Activated CD4-positive, alpha-beta T cell treated with anti-CD3 and anti-CD28 coated beads, Interleukin-10, Interleukin-2, amounts not matched to agents 100 ng/mL and 50 ng/mL, durations not matched to agents 16 hours and 8 hours (primary cell): ENCODE results near the gene CELA3B.
"Not testable (repeated sequence)": the region's sequence is repeated elsewhere in the genome, so short reads cannot be mapped to it uniquely, and the experiment has no call there.

Experiments
- DNase-seq: peaks from one replicate; pipeline ENCODE4 v3.0.0-alpha.2; 2020

CELA3B gene

GRCh38 chr1:21944733-21945073, 32.1 kb upstream of the CELA3B start:
- DNase-seq: no peak

- DNase-seq: no peak
Measured at GRCh38 chr1:21946836-21947587, 29.8 kb upstream of the CELA3B start.

- no peak for DNase-seq
Measured at GRCh38 chr1:21950734-21951133, 26.1 kb upstream of the CELA3B start.

- no peak for DNase-seq
Measured at GRCh38 chr1:21951226-21951870, 25.5 kb upstream of the CELA3B start.

GRCh38 chr1:21952786-21953520, 23.9 kb upstream of the CELA3B start:
- no peak for DNase-seq

- no peak for DNase-seq
Measured at GRCh38 chr1:21955058-21955457, 21.8 kb upstream of the CELA3B start.

- no peak for DNase-seq
Measured at GRCh38 chr1:21955501-21956281, 21.1 kb upstream of the CELA3B start.

GRCh38 chr1:21956720-21957552, 19.9 kb upstream of the CELA3B start:
- peak; percentile 18 for DNase-seq

- no peak for DNase-seq
Measured at GRCh38 chr1:21961337-21961736, 15.5 kb upstream of the CELA3B start.

- DNase-seq: no peak
Measured at GRCh38 chr1:21961799-21962198, 15.0 kb upstream of the CELA3B start.

- peak; percentile 81 for DNase-seq
Measured at GRCh38 chr1:21963477-21964217, 13.2 kb upstream of the CELA3B start.

GRCh38 chr1:21966247-21967000, 10.4 kb upstream of the CELA3B start:
- DNase-seq: no peak

GRCh38 chr1:21967216-21967615, 9.6 kb upstream of the CELA3B start:
- DNase-seq: not testable (repeated sequence)

- DNase-seq: not testable (repeated sequence)
Measured at GRCh38 chr1:21969066-21969465, 7.8 kb upstream of the CELA3B start.

- not testable (repeated sequence) for DNase-seq
Measured at GRCh38 chr1:21970523-21970922, 6.3 kb upstream of the CELA3B start.

GRCh38 chr1:21972973-21973441, 3.8 kb upstream of the CELA3B start:
- DNase-seq: not testable (repeated sequence)

- DNase-seq: not testable (repeated sequence)
Measured at GRCh38 chr1:21973948-21974347, 2.9 kb upstream of the CELA3B start.

GRCh38 chr1:21974699-21975098, 2.1 kb upstream of the CELA3B start:
- not testable (repeated sequence) for DNase-seq

- DNase-seq: not testable (repeated sequence)
Measured at GRCh38 chr1:21975296-21975695, 1.5 kb upstream of the CELA3B start.

GRCh38 chr1:21978209-21978608, 1.4 kb downstream of the CELA3B start:
- not testable (repeated sequence) for DNase-seq
